Mammary epithelial cell (primary cell): Measurements from ENCODE around the gene DEXI.

Experiments used
- CTCF ChIP-seq, 2 donors: IDR thresholded peaks in 1 of 2; conservative IDR thresholded peaks in 1 of 2; 2 replicates each; pipeline ENCODE4 v1.5.1; 2011 to 2012; ENCODE audit warnings: inconsistent platforms in 2 of 2, low read length in 2 of 2, mild to moderate bottlenecking in 2 of 2, control low read depth in 1 of 2, low read depth in 1 of 2; ENCODE audit not compliant: insufficient read depth in 1 of 2; ENCODE audit errors: extremely low read depth in 1 of 2
- EZH2 ChIP-seq: IDR thresholded peaks from 2 replicates; pipeline ENCODE4 v1.6.1; 2012; ENCODE audit warnings: low read length, inconsistent platforms, borderline replicate concordance

GRCh38 chr16:10943064-10943353 lies 741 bp upstream of the DEXI start:
- TF ChIP-seq EZH2 (no peak), CTCF (conservative IDR thresholded peaks at IDR 0.05 in 1 of 2, IDR thresholded peaks at IDR 0.05 in 1 of 2; ENCODE audit: extremely low read depth in 1 of 2, insufficient read depth in 1 of 2, low read depth in 1 of 2, low read length in 2 of 2) (no peak)
